22Rv1 (cell line): Measurements from ENCODE around the gene KRT40.

Experiments
- ZFX ChIP-seq: fragments of 450-650 bp; IDR thresholded peaks from 2 replicates; pipeline ENCODE4 v1.6.1; 2017; ENCODE audit warnings: antibody characterized with exemption, borderline replicate concordance
- TF ChIP-seq, protein P1 (sequence below): fragments of 450-650 bp; IDR thresholded peaks from 2 replicates; pipeline ENCODE4 v1.5.1; 2017; ENCODE audit warnings: mild to moderate bottlenecking

GRCh38 chr17:40962059-40962561 is 22.0 kb downstream of the KRT40 start:
- TF ChIP-seq, protein P1, sequence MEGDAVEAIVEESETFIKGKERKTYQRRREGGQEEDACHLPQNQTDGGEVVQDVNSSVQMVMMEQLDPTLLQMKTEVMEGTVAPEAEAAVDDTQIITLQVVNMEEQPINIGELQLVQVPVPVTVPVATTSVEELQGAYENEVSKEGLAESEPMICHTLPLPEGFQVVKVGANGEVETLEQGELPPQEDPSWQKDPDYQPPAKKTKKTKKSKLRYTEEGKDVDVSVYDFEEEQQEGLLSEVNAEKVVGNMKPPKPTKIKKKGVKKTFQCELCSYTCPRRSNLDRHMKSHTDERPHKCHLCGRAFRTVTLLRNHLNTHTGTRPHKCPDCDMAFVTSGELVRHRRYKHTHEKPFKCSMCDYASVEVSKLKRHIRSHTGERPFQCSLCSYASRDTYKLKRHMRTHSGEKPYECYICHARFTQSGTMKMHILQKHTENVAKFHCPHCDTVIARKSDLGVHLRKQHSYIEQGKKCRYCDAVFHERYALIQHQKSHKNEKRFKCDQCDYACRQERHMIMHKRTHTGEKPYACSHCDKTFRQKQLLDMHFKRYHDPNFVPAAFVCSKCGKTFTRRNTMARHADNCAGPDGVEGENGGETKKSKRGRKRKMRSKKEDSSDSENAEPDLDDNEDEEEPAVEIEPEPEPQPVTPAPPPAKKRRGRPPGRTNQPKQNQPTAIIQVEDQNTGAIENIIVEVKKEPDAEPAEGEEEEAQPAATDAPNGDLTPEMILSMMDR, result no peak
- TF ChIP-seq ZFX, result no peak
